HPDE6-E6E7 (cell line): ENCODE results near the gene CPA3.

Experiments
- DNase-seq: peaks from one replicate; pipeline ENCODE4 v3.0.0; 2011; ENCODE audit warnings: missing footprints; ENCODE audit errors: extremely low spot score

CPA3 gene

GRCh38 chr3:148922467-148922866, 57.4 kb downstream of the CPA3 start:
- DNase-seq, result no peak

- no peak for DNase-seq
Measured at GRCh38 chr3:148923592-148923991, 58.5 kb downstream of the CPA3 start.

- no peak for DNase-seq
Measured at GRCh38 chr3:148924562-148924961, 59.5 kb downstream of the CPA3 start.

- DNase-seq, result no peak
Measured at GRCh38 chr3:148925845-148926244, 60.7 kb downstream of the CPA3 start.

DNA sequence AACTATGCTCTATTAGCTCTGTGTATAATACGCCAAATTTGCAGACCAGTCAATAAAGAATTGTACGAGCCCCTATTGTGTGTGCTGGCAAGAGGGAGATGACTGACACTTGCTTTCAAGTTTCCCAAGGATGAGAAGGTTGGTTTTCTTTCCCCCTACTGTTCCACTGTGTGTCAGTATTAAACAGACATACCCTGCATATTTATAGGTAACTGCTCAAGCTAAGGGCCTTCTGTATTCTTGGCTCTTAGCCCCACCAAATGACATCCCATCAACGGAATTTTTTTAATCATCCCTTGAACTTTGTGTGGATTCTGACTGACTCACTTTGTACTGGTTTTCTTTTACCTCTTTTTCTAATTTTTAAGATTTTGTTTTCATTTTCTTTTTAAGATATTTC, 65.7 kb downstream of the CPA3 start:
- DNase-seq, result no peak

- DNase-seq, result no peak
Measured at GRCh38 chr3:148931574-148931973, 66.5 kb downstream of the CPA3 start.

- no peak for DNase-seq
Measured at GRCh38 chr3:148932972-148933371, 67.9 kb downstream of the CPA3 start.

GRCh38 chr3:148937467-148938255, 72.6 kb downstream of the CPA3 start:
- DNase-seq, result no peak

- no peak for DNase-seq
Measured at GRCh38 chr3:148938306-148938705, 73.2 kb downstream of the CPA3 start.

DNA sequence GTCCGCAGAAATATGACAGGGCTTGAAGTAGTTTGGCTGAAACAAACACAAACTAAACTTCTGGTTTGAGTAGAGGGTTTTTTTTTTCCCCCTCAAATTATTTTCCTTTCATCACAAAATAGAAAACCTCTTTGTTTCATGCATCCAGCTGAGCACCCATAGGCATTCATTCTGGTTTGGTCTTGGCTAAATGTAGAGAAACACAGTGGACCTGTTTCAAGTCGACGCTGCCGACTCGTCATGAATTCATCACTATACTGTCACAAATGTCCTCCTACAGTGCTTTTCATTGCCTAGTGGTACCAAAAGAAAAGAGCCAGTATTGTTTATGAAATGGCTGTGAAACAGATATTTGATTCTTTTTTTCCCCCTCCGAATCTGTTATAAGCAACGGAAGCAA, 73.8 kb downstream of the CPA3 start:
- no peak for DNase-seq

DNA sequence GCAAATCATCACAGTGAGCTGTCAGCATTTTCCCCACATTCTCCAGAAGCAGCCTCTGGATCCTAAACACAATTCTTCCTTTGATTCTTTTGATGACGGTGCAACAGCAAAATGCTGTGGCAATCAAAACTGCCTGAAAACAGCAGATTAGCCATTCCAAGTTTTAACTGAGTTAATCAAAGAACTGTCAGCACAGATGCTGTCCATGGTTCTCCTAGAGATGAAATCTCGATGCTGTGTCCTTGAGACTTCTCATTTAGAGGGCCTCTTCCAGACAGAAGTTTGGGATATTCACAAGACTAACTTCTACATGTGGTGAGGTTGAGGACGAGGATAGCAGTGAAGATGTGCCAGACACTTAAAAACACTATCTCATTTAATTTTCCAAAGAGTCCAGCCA, 75.9 kb downstream of the CPA3 start:
- no peak for DNase-seq

DNA sequence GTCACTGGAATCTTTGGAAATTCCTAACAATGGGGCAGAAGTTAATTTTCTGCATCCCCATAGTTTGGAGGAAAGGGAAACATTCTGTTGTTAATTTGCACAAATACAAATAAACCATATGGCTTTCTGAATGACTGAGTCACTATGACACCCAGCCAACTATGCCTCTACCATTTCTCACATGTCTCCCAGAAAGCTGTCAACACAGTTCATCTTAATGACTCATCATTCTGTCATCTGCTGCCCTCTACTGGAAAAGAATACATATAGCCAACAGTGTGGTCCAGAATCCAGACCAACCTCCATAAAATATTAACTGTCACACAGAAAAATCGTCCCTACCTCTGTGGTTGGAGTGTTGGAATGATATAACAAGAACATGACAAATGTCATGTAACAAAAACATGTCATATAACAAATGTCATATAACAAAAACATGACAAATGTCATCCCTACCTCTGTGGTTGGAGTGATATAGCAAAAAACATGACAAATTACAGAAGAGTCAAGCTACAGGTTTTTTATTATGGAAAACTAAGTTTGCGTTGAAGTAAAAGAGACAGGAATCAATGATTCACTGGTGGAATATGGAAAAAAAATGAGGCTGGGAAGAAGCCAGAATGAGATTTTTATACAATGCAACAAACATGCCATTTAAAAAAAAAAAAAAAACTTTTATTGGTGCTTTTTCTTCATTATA, 78.6 kb downstream of the CPA3 start:
- peak; percentile 78 for DNase-seq

DNA sequence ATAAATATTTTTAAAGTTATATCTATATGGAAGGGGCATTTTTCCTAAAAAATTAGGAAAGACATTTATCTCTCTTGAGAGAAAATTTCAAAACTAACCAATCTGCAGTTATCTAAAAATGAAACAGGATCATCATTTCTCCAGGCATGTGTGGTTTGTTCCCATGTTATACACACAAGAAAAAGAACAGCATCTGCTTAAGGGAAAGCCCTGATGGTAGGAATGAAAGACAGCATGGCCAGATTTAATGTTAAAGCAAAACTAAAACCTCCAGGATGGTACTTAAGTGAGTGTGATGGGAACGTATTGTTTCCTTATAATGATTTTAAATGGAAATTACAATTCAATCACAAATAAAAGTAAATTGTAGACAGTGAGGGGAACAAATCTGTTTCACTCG, 80.0 kb downstream of the CPA3 start:
- DNase-seq, result no peak
